ENCODE results near the gene DLEC1. TPM values are rescaled to one million over a fixed set of nuclear protein-coding genes. Genes with fewer than 3 reads are reported as not detected.
A peak's percentile ranks its signal among the peaks of the same experiment; 100 is the strongest.

The DLEC1 gene
- total RNA-seq, 1 donor from 2014 or later: 0.54 TPM

GRCh38 chr3:37997342-37997741, 41.7 kb upstream of the DLEC1 start:
- no peak overlapping the region for H3K4me3 Mint-ChIP-seq
- peaks cover 39% of the 10 kb centered on the region for H3K36me3 Mint-ChIP-seq (ENCODE audit: low read depth)
- no peak for DNase-seq
- H3K4me1 Mint-ChIP-seq: peaks cover 52% of the 10 kb centered on the region
- H3K27ac Mint-ChIP-seq: peak overlapping the region; percentile 55
- H3K9me3 Mint-ChIP-seq: no peaks in the 10 kb centered on the region
- intact Hi-C loops (cut with micrococcal nuclease): no loop called here
- no peaks in the 10 kb centered on the region for H3K27me3 Mint-ChIP-seq

- H3K4me3 Mint-ChIP-seq: peak overlapping the region; percentile 77
- H3K27me3 Mint-ChIP-seq: no peaks in the 10 kb centered on the region
- DNase-seq: no peak
- peak overlapping the region; percentile 95 for H3K27ac Mint-ChIP-seq
- H3K4me1 Mint-ChIP-seq: peaks cover 52% of the 10 kb centered on the region
- H3K9me3 Mint-ChIP-seq: no peaks in the 10 kb centered on the region
- intact Hi-C loops (cut with micrococcal nuclease): no loop called here
- peaks cover 39% of the 10 kb centered on the region for H3K36me3 Mint-ChIP-seq (ENCODE audit: low read depth)
Measured at GRCh38 chr3:37997791-37998370, 41.1 kb upstream of the DLEC1 start.

GRCh38 chr3:37999836-38000235, 39.2 kb upstream of the DLEC1 start:
- intact Hi-C loops (cut with micrococcal nuclease): no loop called here
- no peak for DNase-seq
- Mint-ChIP-seq H3K4me3 (no peak overlapping the region), H3K36me3 (ENCODE audit: low read depth) (peaks cover 44% of the 10 kb centered on the region), H3K4me1 (peaks cover 49% of the 10 kb centered on the region), H3K27ac (peak overlapping the region; percentile 1), H3K9me3 (no peaks in the 10 kb centered on the region), H3K27me3 (no peaks in the 10 kb centered on the region)

- H3K9me3 Mint-ChIP-seq: no peaks in the 10 kb centered on the region
- H3K27ac Mint-ChIP-seq: no peak overlapping the region
- H3K36me3 Mint-ChIP-seq (ENCODE audit: low read depth): peaks cover 45% of the 10 kb centered on the region
- no peak overlapping the region for H3K4me3 Mint-ChIP-seq
- H3K4me1 Mint-ChIP-seq: peaks cover 44% of the 10 kb centered on the region
- H3K27me3 Mint-ChIP-seq: no peaks in the 10 kb centered on the region
- no peak for DNase-seq
- intact Hi-C loops (cut with micrococcal nuclease): no loop called here
Measured at GRCh38 chr3:38000242-38000916, 38.6 kb upstream of the DLEC1 start.

GRCh38 chr3:38000965-38001455, 38.0 kb upstream of the DLEC1 start:
- Mint-ChIP-seq H3K36me3 (ENCODE audit: low read depth) (peaks cover 41% of the 10 kb centered on the region), H3K4me1 (peaks cover 39% of the 10 kb centered on the region), H3K4me3 (no peak overlapping the region), H3K9me3 (no peaks in the 10 kb centered on the region), H3K27me3 (no peaks in the 10 kb centered on the region), H3K27ac (no peak overlapping the region)
- intact Hi-C loops (cut with micrococcal nuclease): no loop called here
- no peak for DNase-seq

GRCh38 chr3:38001456-38002081, 37.4 kb upstream of the DLEC1 start:
- DNase-seq: no peak
- Mint-ChIP-seq H3K27ac (no peak overlapping the region), H3K4me3 (no peak overlapping the region), H3K36me3 (ENCODE audit: low read depth) (peaks cover 36% of the 10 kb centered on the region), H3K9me3 (no peaks in the 10 kb centered on the region), H3K27me3 (no peaks in the 10 kb centered on the region), H3K4me1 (peaks cover 33% of the 10 kb centered on the region)
- intact Hi-C loops (cut with micrococcal nuclease): no loop called here

- no peak for DNase-seq
- intact Hi-C loops (cut with micrococcal nuclease): no loop called here
Measured at GRCh38 chr3:38002291-38002876, 36.6 kb upstream of the DLEC1 start.

GRCh38 chr3:38002940-38003339, 36.1 kb upstream of the DLEC1 start:
- no peak overlapping the region for H3K4me3 Mint-ChIP-seq
- H3K4me1 Mint-ChIP-seq: peaks cover 29% of the 10 kb centered on the region
- intact Hi-C loops (cut with micrococcal nuclease): loop anchor here (1.0 kb wide), 2 partner anchors 29 to 148 kb away; no protein-coding TSS in a partner anchor
- peaks cover 34% of the 10 kb centered on the region for H3K36me3 Mint-ChIP-seq (ENCODE audit: low read depth)
- no peaks in the 10 kb centered on the region for H3K9me3 Mint-ChIP-seq
- DNase-seq: no peak
- H3K27me3 Mint-ChIP-seq: no peaks in the 10 kb centered on the region
- H3K27ac Mint-ChIP-seq: no peak overlapping the region

More at GRCh38 chr3:38002291-38002876, 36.6 kb upstream of the DLEC1 start:
- H3K27ac Mint-ChIP-seq: no peak overlapping the region
- no peaks in the 10 kb centered on the region for H3K27me3 Mint-ChIP-seq
- H3K36me3 Mint-ChIP-seq (ENCODE audit: low read depth): peaks cover 33% of the 10 kb centered on the region
- peaks cover 29% of the 10 kb centered on the region for H3K4me1 Mint-ChIP-seq
- no peaks in the 10 kb centered on the region for H3K9me3 Mint-ChIP-seq
- H3K4me3 Mint-ChIP-seq: no peak overlapping the region

GRCh38 chr3:38003371-38003816, 35.6 kb upstream of the DLEC1 start:
- peaks cover 34% of the 10 kb centered on the region for H3K36me3 Mint-ChIP-seq (ENCODE audit: low read depth)

GRCh38 chr3:38003817-38004414, 35.1 kb upstream of the DLEC1 start:
- intact Hi-C loops (cut with micrococcal nuclease): loop anchor here (1.0 kb wide), 3 partner anchors 30 to 475 kb away; no protein-coding TSS in a partner anchor
- H3K27ac Mint-ChIP-seq: no peak overlapping the region
- H3K4me3 Mint-ChIP-seq: no peak overlapping the region
- H3K9me3 Mint-ChIP-seq: no peaks in the 10 kb centered on the region
- H3K27me3 Mint-ChIP-seq: no peaks in the 10 kb centered on the region
- H3K4me1 Mint-ChIP-seq: peaks cover 20% of the 10 kb centered on the region
- H3K36me3 Mint-ChIP-seq (ENCODE audit: low read depth): peaks cover 34% of the 10 kb centered on the region
- no peak for DNase-seq

More at GRCh38 chr3:38003371-38003816, 35.6 kb upstream of the DLEC1 start:
- Mint-ChIP-seq H3K9me3 (no peaks in the 10 kb centered on the region), H3K4me1 (peaks cover 24% of the 10 kb centered on the region), H3K4me3 (no peak overlapping the region), H3K27ac (no peak overlapping the region), H3K27me3 (no peaks in the 10 kb centered on the region)
- intact Hi-C loops (cut with micrococcal nuclease): loop anchor here (1.0 kb wide), 2 partner anchors 29 to 148 kb away; no protein-coding TSS in a partner anchor
- peak; percentile 88 for DNase-seq

- peak; percentile 87 for DNase-seq
- intact Hi-C loops (cut with micrococcal nuclease): loop anchor here (1.0 kb wide), 1 partner anchor 475 kb away; no protein-coding TSS in a partner anchor
- Mint-ChIP-seq H3K4me1 (peaks cover 15% of the 10 kb centered on the region), H3K27me3 (no peaks in the 10 kb centered on the region), H3K36me3 (ENCODE audit: low read depth) (peaks cover 28% of the 10 kb centered on the region), H3K27ac (no peak overlapping the region), H3K9me3 (no peaks in the 10 kb centered on the region), H3K4me3 (no peak overlapping the region)
Measured at GRCh38 chr3:38004415-38005075, 34.5 kb upstream of the DLEC1 start.

- Mint-ChIP-seq H3K4me3 (no peak overlapping the region), H3K4me1 (peaks cover 12% of the 10 kb centered on the region), H3K27me3 (no peaks in the 10 kb centered on the region), H3K36me3 (ENCODE audit: low read depth) (peaks cover 22% of the 10 kb centered on the region), H3K27ac (no peak overlapping the region), H3K9me3 (no peaks in the 10 kb centered on the region)
- no peak for DNase-seq
- intact Hi-C loops (cut with micrococcal nuclease): no loop called here
Measured at GRCh38 chr3:38005076-38006020, 33.7 kb upstream of the DLEC1 start.
